Heart left ventricle (tissue), 16 donors: ENCODE results near the gene PTPRN2. TPM values are rescaled to one million over a fixed set of nuclear protein-coding genes. Genes with fewer than 3 reads are reported as not detected.
"Not testable (repeated sequence)": the region's sequence is repeated elsewhere in the genome, so short reads cannot be mapped to it uniquely, and the experiment has no call there.

ENCODE experiments used
- ATAC-seq, 4 donors: fragments of 200-7000 bp; cut with Tn5 transposase; one replicate each; pipeline ENCODE4 v1.9.1; 2020 to 2022; ENCODE audit warnings: moderate library complexity in 4 of 4, mild to moderate bottlenecking in 3 of 4, moderate number of reproducible peaks in 1 of 4
- DNase-seq, 5 donors: peaks; one replicate each; pipeline ENCODE4 v3.0.0-alpha.2; 2020
- H3K27ac ChIP-seq, 12 donors: fragments of 200-600 bp; sonication (generic) in 4 of 12; one replicate each; pipeline versions ENCODE4 v1.5.0 to v1.8.0; 2016 to 2022; ENCODE audit warnings: mild to moderate bottlenecking in 2 of 12
- H3K27me3 ChIP-seq, 9 donors: fragments of 200-600 bp; sonication (generic) in 2 of 9; one replicate each; pipeline versions ENCODE4 v1.5.1 to v1.8.0; 2016 to 2022; ENCODE audit warnings: mild to moderate bottlenecking in 3 of 9
- H3K36me3 ChIP-seq, 9 donors: fragments of 200-600 bp; sonication (generic) in 2 of 9; one replicate each; pipeline versions ENCODE4 v1.5.0 to v1.8.0; 2018 to 2022; ENCODE audit warnings: mild to moderate bottlenecking in 2 of 9
- H3K4me1 ChIP-seq, 12 donors: fragments of 200-600 bp; sonication (generic) in 4 of 12; one replicate each; pipeline versions ENCODE4 v1.5.0 to v1.8.0; 2016 to 2022; ENCODE audit warnings: mild to moderate bottlenecking in 3 of 12
- H3K4me3 ChIP-seq, 12 donors: fragments of 200-600 bp; sonication (generic) in 4 of 12; one replicate each; pipeline versions ENCODE4 v1.5.0 to v1.8.0; 2017 to 2022; ENCODE audit warnings: mild to moderate bottlenecking in 9 of 12, moderate library complexity in 4 of 12
- H3K9me3 ChIP-seq, 12 donors: fragments of 200-600 bp; sonication (generic) in 4 of 12; one replicate each; pipeline versions ENCODE4 v1.5.0 to v1.8.0; 2016 to 2022; ENCODE audit warnings: mild to moderate bottlenecking in 1 of 12
- CTCF ChIP-seq, 12 donors: fragments of 200-600 bp; sonication (generic) in 4 of 12; IDR thresholded peaks; one replicate each; pipeline versions ENCODE4 v1.5.0 to v1.8.0; 2018 to 2022; ENCODE audit warnings: antibody characterized with exemption in 12 of 12, mild to moderate bottlenecking in 5 of 12
- POLR2A ChIP-seq, 2 donors: fragments of 450-650 bp; IDR thresholded peaks; one replicate each; pipeline ENCODE4 v1.6.1; 2017; ENCODE audit warnings: antibody characterized with exemption in 2 of 2, mild to moderate bottlenecking in 2 of 2, moderate library complexity in 2 of 2
- WGBS, 4 donors: extraction: QIAGEN DNeasy Blood & Tissue Kit in 2 of 4; methylation state at CpG; one replicate each; pipeline versions ENCODE4 v1.1.5 to v1.1.7; 2013 to 2018; 5-methylcytosine and 5-hydroxymethylcytosine counted together
- intact Hi-C, 10 donors: fragments of 100-400 bp; cut with DNase I; formaldehyde crosslinking; loops; one replicate each; pipeline versions ENCODE4 v1.11.1 to v1.14.2; 2022
- polyA plus RNA-seq, 2 donors: library from polyadenylated mRNA; stranded (reverse); fragments of 200-250 nt; gene quantifications; one replicate each; pipeline ENCODE4 v1.2.3, GENCODE V29; 2013
- total RNA-seq, 9 donors: library from RNA; depleted of rRNA in 2 of 9; stranded (reverse); fragments of >200 nt in 2 of 9; fragmentation: NEBNext Ultra II Directional in 3 of 9; extraction: Animal tissue kit (Norgen Biotek cat#: 25700) in 3 of 9; gene quantifications; one replicate each; pipeline versions ENCODE4 v1.1.0 to v1.2.4, GENCODE V29; 2016 to 2023
- donor health status: ischemic (EF 13 %, LVEDD 7.1; RV severe dilation, severe dysfunction).
- donor health status: healthy with polysubstance abuse.
- donor health status: DM: no; HTN: yes; CAD: no.
- donor health status: DM: no; HTN: no; CAD: no.
- donor health status: ischemic (EF 25% LVEDD 6.9; RV normal size, moderate dysfunction).
- donor health status: ischemic (EF 25% LVEDD 5.7; RV mildly dilated, moderate dysfunction).
- donor health status: healthy.
- donor health status: DM: yes; HTN: yes; CAD: no.
- donor health status: ischemic (EF 35%, LVEDD 5.7; RV mildly dilated, moderate dysfunction).
- donor health status: nonischemic (EF 11% LVEDD 7.7; RV severe dilation, severe dysfunction).
- donor health status: DM: yes; HTN: yes; CAD: no.
- donor health status: PGD.
- donor health status: ischemic (EF 29% LVEDD 5.4; RV normal size, mild dysfunction).
- donor health status: nonischemic (EF 23%, LVEDD 6.1; RV moderate dilation, normal function).

Gene PTPRN2
- total and polyA plus RNA-seq, 11 donors: 0.61 to 2.3 (median 1.3) TPM

GRCh38 chr7:157565981-157566630, 1021.5 kb downstream of the PTPRN2 start:
- 81 to 87% (median 84%) methylated on average over 15 of the region's 15 CpGs for WGBS, 4 donors
- TF ChIP-seq POLR2A (IDR thresholded peaks at IDR 0.05): no peak
- TF ChIP-seq CTCF (IDR thresholded peaks at IDR 0.05): no peak
- Histone ChIP-seq H3K27me3 (peaks cover 0 to 4% (median 0%) of the 10 kb centered on the region in 9 donors), H3K4me3 (no peak overlapping the region), H3K4me1 (peaks cover 0 to 21% (median 7%) of the 10 kb centered on the region in 12 donors), H3K36me3 (no peaks in the 10 kb centered on the region), H3K27ac (no peak overlapping the region), H3K9me3 (no peaks in the 10 kb centered on the region)
- DNase-seq: peak in 1 of 5 donors; percentile 31
- ATAC-seq: no peak
- intact Hi-C loops: no loop called here

GRCh38 chr7:157565201-157565626, 1022.4 kb downstream of the PTPRN2 start:
- Histone ChIP-seq H3K36me3 (no peaks in the 10 kb centered on the region), H3K4me3 (no peak overlapping the region), H3K27me3 (peaks cover 0 to 4% (median 0%) of the 10 kb centered on the region in 9 donors), H3K27ac (no peak overlapping the region), H3K4me1 (peaks cover 0 to 21% (median 7%) of the 10 kb centered on the region in 12 donors), H3K9me3 (no peaks in the 10 kb centered on the region)
- intact Hi-C loops: no loop called here
- 82 to 91% (median 87%) methylated on average over 8 to 11 of the region's 11 CpGs for WGBS, 4 donors
- DNase-seq (peak in 1 of 5 donors; percentile 55), ATAC-seq (no peak)
- TF ChIP-seq CTCF (IDR thresholded peaks at IDR 0.05) (no peak), POLR2A (IDR thresholded peaks at IDR 0.05) (no peak)

GRCh38 chr7:157564517-157565177, 1023.0 kb downstream of the PTPRN2 start:
- Histone ChIP-seq H3K4me3 (no peak overlapping the region), H3K27ac (no peak overlapping the region), H3K4me1 (peaks cover 0 to 19% (median 6%) of the 10 kb centered on the region in 12 donors), H3K9me3 (no peaks in the 10 kb centered on the region), H3K27me3 (peaks cover 0 to 4% (median 0%) of the 10 kb centered on the region in 9 donors), H3K36me3 (no peaks in the 10 kb centered on the region)
- intact Hi-C loops: no loop called here
- ATAC-seq (no peak), DNase-seq (peak in 1 of 5 donors; percentile 13)
- 95 to 96% (median 96%) methylated on average over 18 of the region's 18 CpGs for WGBS, 4 donors
- TF ChIP-seq POLR2A (IDR thresholded peaks at IDR 0.05) (no peak), CTCF (IDR thresholded peaks at IDR 0.05) (no peak)

- H3K9me3 ChIP-seq, H3K27me3 ChIP-seq, intact Hi-C loops, H3K36me3 ChIP-seq, H3K4me3 ChIP-seq, DNase-seq, ATAC-seq, H3K27ac ChIP-seq: not testable (repeated sequence)
- H3K4me1 ChIP-seq: peaks cover 0 to 13% (median 6%) of the 10 kb centered on the region in 12 donors
- 87 to 92% (median 89%) methylated on average over 12 to 20 of the region's 20 CpGs for WGBS, 4 donors
These were observed 1024.0 kb downstream of the PTPRN2 start for GRCh38 chr7:157563467-157564135.

- ATAC-seq, H3K4me1 ChIP-seq, H3K27ac ChIP-seq, H3K36me3 ChIP-seq, intact Hi-C loops, H3K9me3 ChIP-seq, H3K27me3 ChIP-seq, H3K4me3 ChIP-seq: not testable (repeated sequence)
- 95 to 97% (median 96%) methylated on average over 29 to 43 of the region's 44 CpGs for WGBS, 4 donors
- peak in 1 of 5 donors; percentile 17 for DNase-seq
These were observed 1024.9 kb downstream of the PTPRN2 start for GRCh38 chr7:157562522-157563398.
